ENCODE data around the gene PDGFC.

GRCh38 chr4:156764846-156765245 is 206.8 kb downstream of the PDGFC start:
- TF ChIP-seq CTCF (optimal IDR thresholded peaks at IDR 0.05 in 1 of 3, IDR thresholded peaks at IDR 0.05 in 1 of 3, conservative IDR thresholded peaks at IDR 0.05 in 1 of 3; ENCODE audit: extremely low read depth in 1 of 3, insufficient read depth in 2 of 3, low read length in 3 of 3) (no peak), EZH2 (IDR thresholded peaks at IDR 0.05; ENCODE audit: low read length) (no peak)

Measured in keratinocyte (primary cell).